ENCODE results near the gene NBAS. TPM values are rescaled to one million over a fixed set of nuclear protein-coding genes. Genes with fewer than 3 reads are reported as not detected.

Gene NBAS
- total and polyA plus RNA-seq, 2 donors (not counting 3 experiments of a cell fraction or from before 2014, with no cell fraction given): 29.4 to 43.0 TPM

DNA sequence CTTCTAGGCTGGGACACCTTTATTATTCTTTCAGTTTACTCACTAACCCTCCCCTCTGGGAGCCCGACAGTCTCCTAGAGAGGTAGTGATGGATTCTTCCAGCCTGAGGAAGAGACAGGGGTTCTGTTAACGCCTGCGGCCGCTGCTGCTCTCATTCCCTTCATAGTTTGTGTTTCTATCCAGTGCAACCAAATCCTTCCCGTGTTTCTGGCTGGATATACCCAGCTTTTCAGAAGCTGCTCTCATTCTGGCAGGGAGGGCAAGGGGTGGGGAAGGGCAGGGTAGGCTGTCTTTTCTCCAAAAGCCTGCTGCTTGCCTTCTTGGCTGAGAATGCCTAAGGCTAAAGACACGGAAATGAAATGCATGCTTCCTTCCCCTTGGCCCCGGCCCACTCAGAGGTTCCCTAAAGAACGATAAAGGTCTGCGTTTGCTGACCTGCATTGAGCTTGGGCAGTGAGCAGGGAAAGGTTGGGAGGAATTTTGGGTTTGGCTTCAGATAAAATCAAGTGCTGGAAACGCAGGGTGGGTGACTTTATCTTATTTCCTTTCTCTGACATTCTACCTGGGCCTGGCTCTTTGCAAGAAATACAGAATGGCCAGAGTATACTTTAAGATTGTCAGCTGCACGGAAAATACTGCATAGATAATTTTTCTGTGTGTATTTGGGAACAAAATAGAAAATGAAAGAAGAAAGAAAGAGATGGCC is 390.9 kb downstream of the NBAS start:
- no peaks in the 10 kb centered on the region for H3K9me1 ChIP-seq (replicated peaks; ENCODE audit: control insufficient read depth, extremely low read depth, insufficient read depth, low read length)
- dilution Hi-C loops (cut with MboI; ENCODE audit: extremely low pct_ligation_motif_present, low sequenced_read_pairs) (no loop called here), intact Hi-C loops (cut with micrococcal nuclease) (loop anchor here (1.0 kb wide), 4 partner anchors 54 to 421 kb away; partner anchors contain the start of genes DDX1 and NBAS)
- TF ChIP-seq JUN (IDR thresholded peaks at IDR 0.05; ENCODE audit: borderline replicate concordance, insufficient read depth, insufficient read length, low read depth): peak; percentile 17
- peak; percentile 76 for TF ChIP-seq GATA2 (IDR thresholded peaks at IDR 0.05; ENCODE audit: insufficient read depth, insufficient read length, low read depth, low read length)
- peak; percentile 23 for TF ChIP-seq FOS (IDR thresholded peaks at IDR 0.05; ENCODE audit: borderline replicate concordance, insufficient read depth, low read length)
- TF ChIP-seq POLR2AphosphoS5 (IDR thresholded peaks at IDR 0.05; ENCODE audit: insufficient read depth, low read depth, low read length): peak; percentile 16
- TF ChIP-seq POLR2A (IDR thresholded peaks at IDR 0.05; ENCODE audit: low read depth, low read length): peak; percentile 13
- TF ChIP-seq MYC (IDR thresholded peaks at IDR 0.05; ENCODE audit: low read depth, low read length): no peak
- FAIRE-seq (peak; percentile 78), DNase-seq (ENCODE audit: low read depth, low spot score) (peak; percentile 66)
- no peaks in the 10 kb centered on the region for H3K79me2 ChIP-seq (ENCODE audit: control insufficient read depth, insufficient read depth, low read length)
- H3K9me3 ChIP-seq (replicated peaks; ENCODE audit: control insufficient read depth, insufficient read depth, low read length): no peaks in the 10 kb centered on the region
- peak overlapping the region; percentile 45 for H2AFZ ChIP-seq (ENCODE audit: low read depth, low read length)
- H3K4me3 ChIP-seq (replicated peaks in 1 of 3; ENCODE audit: insufficient read depth in 1 of 3, low read depth in 1 of 3, low read length in 3 of 3): peak overlapping the region in 1 of 3 experiments; percentile 20
- peak overlapping the region; percentile 75 for H3K4me2 ChIP-seq (ENCODE audit: insufficient read depth, low read length)
- H3K27ac ChIP-seq (ENCODE audit: insufficient read depth, low read depth, low read length): peak overlapping the region; percentile 94
- H3K4me1 ChIP-seq (ENCODE audit: control insufficient read depth, extremely low read depth, insufficient read depth, low read length): peaks cover 24% of the 10 kb centered on the region
- H3K36me3 ChIP-seq (ENCODE audit: control insufficient read depth in 2 of 2, extremely low read depth in 1 of 2, insufficient read depth in 2 of 2, low read length in 2 of 2): no peaks in the 10 kb centered on the region
- CTCF ChIA-PET: interaction anchor here (0.8 to 2.2 kb wide), 4 partner anchors 8 to 407 kb away, joined by 3 to 12 read pairs (median 4); no protein-coding TSS in a partner anchor
- H3K9ac ChIP-seq (replicated peaks; ENCODE audit: extremely low read depth, insufficient read depth, low read length): peak overlapping the region; percentile 68
- no peaks in the 10 kb centered on the region for H3K27me3 ChIP-seq (ENCODE audit: control insufficient read depth in 2 of 2, insufficient read depth in 2 of 2, low read length in 2 of 2)
- no TSS peak for BruUV-seq (replicated peaks)
- H4K20me1 ChIP-seq (replicated peaks; ENCODE audit: control insufficient read depth, extremely low read depth, insufficient read depth, low read length): no peaks in the 10 kb centered on the region
- POLR2A ChIA-PET: no interaction called here

Data from endothelial cell of umbilical vein (primary cell).